Muscle of leg (tissue), 11 donors: ENCODE measurements around the gene GPC5. TPM values are rescaled to one million over a fixed set of nuclear protein-coding genes. Genes with fewer than 3 reads are reported as not detected.

ENCODE experiments used
- DNase-seq: peaks from one replicate; pipeline ENCODE4 v3.0.0; 2013
- H3K27ac ChIP-seq: one replicate; pipeline ENCODE4 v1.5.1; 2013; ENCODE audit warnings: mild to moderate bottlenecking, low read length, control low read depth
- H3K27me3 ChIP-seq: one replicate; pipeline ENCODE4 v1.6.1; 2013; ENCODE audit warnings: low read length; ENCODE audit not compliant: control insufficient read depth, insufficient read depth
- H3K36me3 ChIP-seq: one replicate; pipeline ENCODE4 v1.6.1; 2013; ENCODE audit warnings: low read length; ENCODE audit not compliant: control insufficient read depth, insufficient read depth
- H3K4me1 ChIP-seq: one replicate; pipeline ENCODE4 v1.6.1; 2013; ENCODE audit warnings: low read length; ENCODE audit not compliant: control insufficient read depth, insufficient read depth
- H3K4me3 ChIP-seq: one replicate; pipeline ENCODE4 v1.5.1; 2013; ENCODE audit warnings: low read length, control low read depth
- H3K9me3 ChIP-seq: replicated peaks from 2 replicates; pipeline ENCODE4 v1.6.1; 2013; ENCODE audit warnings: low read depth, low read length; ENCODE audit not compliant: control insufficient read depth
- WGBS: methylation state at CpG from one replicate; pipeline ENCODE4 v1.1.5; 2013; ENCODE audit warnings: missing lambda C conversion rate; ENCODE audit not compliant: insufficient coverage; 5-methylcytosine and 5-hydroxymethylcytosine counted together
- polyA plus RNA-seq, 8 donors: library from polyadenylated mRNA; unstranded; fragments of 120-200 nt; gene quantifications; one replicate each; pipeline versions ENCODE4 v1.2.1 to v1.2.3, GENCODE V29; 2013; ENCODE audit warnings: inconsistent platforms in 1 of 8, low replicate concordance in 1 of 8; ENCODE audit not compliant: insufficient read length in 8 of 8, insufficient read depth in 1 of 8
- total RNA-seq: library from RNA; stranded (reverse); fragments of 120-200 nt; gene quantifications from one replicate; pipeline ENCODE4 v1.2.4, GENCODE V29; 2013

The GPC5 gene
- total and polyA plus RNA-seq, 9 donors: 0.15 to 2.1 (median 0.40) TPM

DNA sequence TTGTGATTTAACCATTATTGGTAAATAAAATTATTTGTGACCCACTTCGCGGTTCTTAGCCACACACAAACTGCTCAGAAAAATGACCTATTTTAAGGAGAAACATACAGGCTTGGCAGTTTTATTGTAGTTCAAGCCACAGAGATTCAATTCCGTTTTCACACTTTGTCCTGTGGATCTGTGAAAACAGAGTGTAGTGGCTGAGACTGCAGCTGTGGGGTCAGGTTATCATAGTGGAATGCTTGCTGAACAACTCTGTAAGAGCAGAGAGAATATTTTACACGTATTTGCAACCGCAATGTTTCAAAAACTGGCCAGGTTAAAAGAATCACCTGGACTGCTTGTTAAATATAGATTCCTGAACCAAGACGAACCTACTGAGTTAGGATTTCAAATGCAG lies 292.5 kb downstream of the GPC5 start:
- Histone ChIP-seq H3K27me3 (no peaks in the 10 kb centered on the region), H3K36me3 (no peaks in the 10 kb centered on the region), H3K9me3 (no peaks in the 10 kb centered on the region), H3K27ac (no peak overlapping the region), H3K4me3 (no peak overlapping the region), H3K4me1 (no peaks in the 10 kb centered on the region)
- WGBS: 54% methylated on average over 3 of the region's 6 CpGs
- no peak for DNase-seq

- H3K36me3 ChIP-seq: no peaks in the 10 kb centered on the region
- no peak overlapping the region for H3K27ac ChIP-seq
- H3K27me3 ChIP-seq: no peaks in the 10 kb centered on the region
- H3K4me3 ChIP-seq: no peak overlapping the region
- no peaks in the 10 kb centered on the region for H3K9me3 ChIP-seq
- no peaks in the 10 kb centered on the region for H3K4me1 ChIP-seq
- no peak for DNase-seq
- WGBS: 94% methylated on average over 11 of the region's 11 CpGs
Measured at GRCh38 chr13:91693466-91693865, 295.0 kb downstream of the GPC5 start.

DNA sequence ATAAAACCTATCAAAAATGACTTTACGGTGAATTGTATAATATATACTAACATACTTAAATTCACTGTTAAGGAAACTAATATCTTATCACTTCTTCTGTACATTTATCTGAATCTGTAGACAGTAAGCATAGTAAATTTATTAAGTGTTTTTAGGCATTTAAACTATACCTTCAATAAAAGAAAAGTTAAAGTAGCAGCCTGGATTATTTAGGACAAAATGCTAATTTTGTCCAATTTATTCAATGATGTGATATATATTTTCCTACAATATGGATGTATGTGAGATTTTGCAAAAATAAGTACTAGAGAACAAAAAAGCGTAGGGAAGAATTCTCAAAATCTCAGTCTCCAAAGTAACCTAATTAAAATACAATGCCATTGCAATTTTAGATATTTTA lies 299.9 kb downstream of the GPC5 start:
- Histone ChIP-seq H3K27ac (no peak overlapping the region), H3K27me3 (no peaks in the 10 kb centered on the region), H3K36me3 (no peaks in the 10 kb centered on the region), H3K9me3 (no peaks in the 10 kb centered on the region), H3K4me3 (no peak overlapping the region), H3K4me1 (no peaks in the 10 kb centered on the region)
- DNase-seq: no peak
- no CpG with 5 or more reads among the region's 2 CpGs for WGBS

DNA sequence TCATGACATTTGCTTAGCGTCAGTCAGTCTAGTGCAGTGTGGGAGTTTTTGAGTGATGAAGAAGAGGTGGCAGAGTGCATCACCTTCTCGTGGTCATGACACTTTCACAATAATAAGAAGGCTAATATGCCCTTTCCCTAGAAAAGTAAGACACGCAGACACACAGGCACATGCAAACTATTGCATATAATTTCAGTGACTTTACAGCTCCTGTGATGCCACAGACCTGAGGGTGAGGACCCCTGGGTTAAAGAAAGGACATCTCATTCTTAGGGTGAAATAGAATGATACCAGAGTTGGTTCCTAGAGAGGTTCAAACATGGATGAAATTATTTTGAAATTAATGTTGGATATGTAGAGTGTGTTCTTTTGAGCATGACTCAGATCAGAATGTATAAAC lies 300.3 kb downstream of the GPC5 start:
- Histone ChIP-seq H3K9me3 (no peaks in the 10 kb centered on the region), H3K4me1 (no peaks in the 10 kb centered on the region), H3K36me3 (no peaks in the 10 kb centered on the region), H3K27me3 (no peaks in the 10 kb centered on the region), H3K4me3 (no peak overlapping the region), H3K27ac (no peak overlapping the region)
- DNase-seq: no peak
- no CpG with 5 or more reads among the region's 3 CpGs for WGBS

DNA sequence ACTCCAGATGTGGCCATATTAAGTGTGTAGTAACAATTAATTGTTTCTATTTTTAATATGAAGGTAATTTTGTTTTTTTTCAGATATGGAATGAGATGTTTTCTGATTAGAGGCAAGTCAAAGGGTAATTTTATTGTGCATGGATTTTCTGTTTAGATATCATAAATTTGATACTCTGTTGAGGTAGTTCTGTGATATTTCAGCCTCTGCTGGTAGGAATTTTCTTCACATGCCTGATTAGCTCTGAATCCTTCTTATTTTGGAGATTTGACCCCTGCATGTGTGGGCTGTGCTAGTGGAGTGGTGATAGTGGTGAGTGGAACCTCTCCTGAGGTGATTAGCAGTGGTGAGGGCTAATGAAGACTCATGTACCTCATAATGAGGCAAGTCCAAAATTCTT lies 301.4 kb downstream of the GPC5 start:
- no peak for DNase-seq
- H3K36me3 ChIP-seq: no peaks in the 10 kb centered on the region
- H3K9me3 ChIP-seq: no peaks in the 10 kb centered on the region
- no peaks in the 10 kb centered on the region for H3K4me1 ChIP-seq
- no peak overlapping the region for H3K4me3 ChIP-seq
- no peak overlapping the region for H3K27ac ChIP-seq
- H3K27me3 ChIP-seq: no peaks in the 10 kb centered on the region

- no peaks in the 10 kb centered on the region for H3K9me3 ChIP-seq
- no peak for DNase-seq
- H3K27ac ChIP-seq: no peak overlapping the region
- H3K36me3 ChIP-seq: no peaks in the 10 kb centered on the region
- no peaks in the 10 kb centered on the region for H3K27me3 ChIP-seq
- no peaks in the 10 kb centered on the region for H3K4me1 ChIP-seq
- H3K4me3 ChIP-seq: no peak overlapping the region
Measured at GRCh38 chr13:91701975-91702374, 303.6 kb downstream of the GPC5 start.

DNA sequence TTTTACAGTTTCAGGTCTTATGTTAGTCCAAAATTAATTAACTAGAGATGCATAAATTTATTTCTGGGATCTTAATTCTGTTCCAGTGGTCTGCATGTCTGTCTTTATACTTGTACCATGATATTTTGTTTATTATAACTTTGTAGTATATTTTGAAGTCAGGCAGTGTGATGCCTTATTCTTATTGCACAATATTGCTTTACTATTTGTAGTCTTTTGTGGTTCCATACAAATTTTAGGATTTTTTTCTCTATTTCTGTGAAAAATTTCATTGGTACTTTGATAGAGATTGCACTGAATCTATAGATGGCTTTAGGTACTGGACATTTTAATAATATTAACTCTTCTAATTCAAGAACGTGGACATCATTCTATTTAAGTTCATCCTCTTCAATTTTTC lies 304.0 kb downstream of the GPC5 start:
- no peaks in the 10 kb centered on the region for H3K9me3 ChIP-seq
- no CpG with 5 or more reads among the region's 1 CpG for WGBS
- DNase-seq: no peak
- no peak overlapping the region for H3K4me3 ChIP-seq
- H3K36me3 ChIP-seq: no peaks in the 10 kb centered on the region
- no peak overlapping the region for H3K27ac ChIP-seq
- no peaks in the 10 kb centered on the region for H3K27me3 ChIP-seq
- H3K4me1 ChIP-seq: no peaks in the 10 kb centered on the region

GRCh38 chr13:91704398-91704797 lies 306.0 kb downstream of the GPC5 start:
- WGBS: 77% methylated on average over 2 of the region's 3 CpGs
- H3K9me3 ChIP-seq: no peaks in the 10 kb centered on the region
- DNase-seq: no peak
- H3K36me3 ChIP-seq: no peaks in the 10 kb centered on the region
- H3K27me3 ChIP-seq: no peaks in the 10 kb centered on the region
- H3K4me1 ChIP-seq: no peaks in the 10 kb centered on the region
- no peak overlapping the region for H3K4me3 ChIP-seq
- no peak overlapping the region for H3K27ac ChIP-seq

GRCh38 chr13:91708558-91708957 lies 310.1 kb downstream of the GPC5 start:
- Histone ChIP-seq H3K4me3 (no peak overlapping the region), H3K4me1 (no peaks in the 10 kb centered on the region), H3K27ac (no peak overlapping the region), H3K27me3 (no peaks in the 10 kb centered on the region), H3K36me3 (no peaks in the 10 kb centered on the region), H3K9me3 (no peaks in the 10 kb centered on the region)
- DNase-seq: no peak
- no CpG with 5 or more reads among the region's 1 CpG for WGBS

DNA sequence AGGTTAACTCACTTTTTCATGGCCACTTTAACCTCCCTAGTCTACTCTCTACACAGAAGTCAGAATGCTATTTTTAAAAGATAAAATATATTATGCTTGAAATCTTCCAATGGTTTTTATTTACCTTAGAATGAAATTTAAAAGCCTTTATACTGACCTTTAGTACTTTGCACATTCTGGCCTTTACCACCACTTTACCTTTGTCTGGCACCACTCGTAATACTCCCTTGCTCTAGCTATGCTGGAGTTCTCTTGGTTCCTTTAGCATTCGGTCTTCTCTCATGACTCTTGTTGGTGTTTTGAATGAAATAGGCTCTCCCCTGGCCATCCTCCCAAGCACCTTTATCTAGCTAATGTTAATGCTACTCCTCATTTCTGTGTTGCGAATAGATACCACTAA lies 310.8 kb downstream of the GPC5 start:
- no peaks in the 10 kb centered on the region for H3K4me1 ChIP-seq
- DNase-seq: no peak
- no peaks in the 10 kb centered on the region for H3K36me3 ChIP-seq
- no peaks in the 10 kb centered on the region for H3K9me3 ChIP-seq
- no peak overlapping the region for H3K4me3 ChIP-seq
- no CpG with 5 or more reads among the region's 3 CpGs for WGBS
- H3K27ac ChIP-seq: no peak overlapping the region
- no peaks in the 10 kb centered on the region for H3K27me3 ChIP-seq

- DNase-seq: no peak
- WGBS: no CpG with 5 or more reads among the region's 3 CpGs
- no peaks in the 10 kb centered on the region for H3K27me3 ChIP-seq
Measured at GRCh38 chr13:91710733-91711132, 312.3 kb downstream of the GPC5 start.

More at GRCh38 chr13:91710733-91711132, 312.3 kb downstream of the GPC5 start:
- Histone ChIP-seq H3K4me1 (no peaks in the 10 kb centered on the region), H3K36me3 (no peaks in the 10 kb centered on the region), H3K27ac (no peak overlapping the region), H3K4me3 (no peak overlapping the region), H3K9me3 (no peaks in the 10 kb centered on the region)
